HG03097 (cell line): ENCODE measurements around the gene TBX4.

Source experiments
- ATAC-seq: cut with Tn5 transposase; IDR thresholded peaks from one replicate; pipeline ENCODE4 v1.9.1; 2021; ENCODE audit not compliant: unreplicated experiment, low FRiP score

TBX4 gene

GRCh38 chr17:61412860-61413660 lies 39.2 kb upstream of the TBX4 start:
- ATAC-seq = no peak

GRCh38 chr17:61413661-61414126 lies 38.5 kb upstream of the TBX4 start:
- ATAC-seq = no peak

- ATAC-seq = no peak
These were observed 37.9 kb upstream of the TBX4 start for GRCh38 chr17:61414141-61414935.

- ATAC-seq = no peak
These were observed 37.3 kb upstream of the TBX4 start for GRCh38 chr17:61414936-61415251.

GRCh38 chr17:61415374-61416210 lies 36.6 kb upstream of the TBX4 start:
- no peak for ATAC-seq

GRCh38 chr17:61416211-61416539 lies 36.0 kb upstream of the TBX4 start:
- no peak for ATAC-seq

GRCh38 chr17:61416540-61417363 lies 35.5 kb upstream of the TBX4 start:
- no peak for ATAC-seq

- ATAC-seq = no peak
These were observed 33.8 kb upstream of the TBX4 start for GRCh38 chr17:61418449-61418848.

GRCh38 chr17:61419496-61420046 lies 32.7 kb upstream of the TBX4 start:
- ATAC-seq = no peak

- no peak for ATAC-seq
These were observed 32.2 kb upstream of the TBX4 start for GRCh38 chr17:61420052-61420451.

GRCh38 chr17:61420745-61421398 lies 31.4 kb upstream of the TBX4 start:
- ATAC-seq = no peak

- ATAC-seq = no peak
These were observed 30.8 kb upstream of the TBX4 start for GRCh38 chr17:61421460-61421859.

- no peak for ATAC-seq
These were observed 30.0 kb upstream of the TBX4 start for GRCh38 chr17:61422116-61422799.

- ATAC-seq = no peak
These were observed 29.4 kb upstream of the TBX4 start for GRCh38 chr17:61422869-61423268.

- ATAC-seq = no peak
These were observed 28.1 kb upstream of the TBX4 start for GRCh38 chr17:61423967-61424649.

GRCh38 chr17:61425682-61426481 lies 26.3 kb upstream of the TBX4 start:
- no peak for ATAC-seq

- ATAC-seq = no peak
These were observed 25.5 kb upstream of the TBX4 start for GRCh38 chr17:61426482-61427304.
